Fibroblast of mammary gland (primary cell): ENCODE data around the gene PDE4B.
A peak's percentile ranks its signal among the peaks of the same experiment; 100 is the strongest.
"Not testable (repeated sequence)": the region's sequence is repeated elsewhere in the genome, so short reads cannot be mapped to it uniquely, and the experiment has no call there.

ENCODE experiments used
- DNase-seq: peaks from one replicate; pipeline ENCODE4 v3.0.0-alpha.2; 2010; ENCODE audit warnings: low read depth
- H3K4me3 ChIP-seq: 2 replicates; pipeline ENCODE4 v1.5.1; 2011; ENCODE audit warnings: low read depth, mild to moderate bottlenecking, low read length, moderate library complexity; ENCODE audit not compliant: control insufficient read depth
- CTCF ChIP-seq: conservative IDR thresholded peaks from 2 replicates; pipeline ENCODE4 v1.5.1; 2011; ENCODE audit warnings: low read depth, low read length, inconsistent platforms; ENCODE audit not compliant: control insufficient read depth, insufficient read depth

The PDE4B gene

GRCh38 chr1:66315671-66316070, 523.0 kb downstream of the PDE4B start:
- peak; percentile 9 for DNase-seq
- H3K4me3 ChIP-seq: no peak overlapping the region
- TF ChIP-seq CTCF: no peak

GRCh38 chr1:66316464-66317247, 524.0 kb downstream of the PDE4B start:
- DNase-seq: peak; percentile 51
- TF ChIP-seq CTCF: no peak
- no peak overlapping the region for H3K4me3 ChIP-seq

GRCh38 chr1:66317248-66317515, 524.5 kb downstream of the PDE4B start:
- no peak for TF ChIP-seq CTCF
- H3K4me3 ChIP-seq: no peak overlapping the region
- DNase-seq: no peak

GRCh38 chr1:66320231-66320630, 527.5 kb downstream of the PDE4B start:
- TF ChIP-seq CTCF: no peak
- no peak overlapping the region for H3K4me3 ChIP-seq
- no peak for DNase-seq

GRCh38 chr1:66322462-66322861, 529.8 kb downstream of the PDE4B start:
- not testable (repeated sequence) for H3K4me3 ChIP-seq, DNase-seq

GRCh38 chr1:66323958-66324625, 531.4 kb downstream of the PDE4B start:
- no peak for TF ChIP-seq CTCF
- DNase-seq: no peak
- H3K4me3 ChIP-seq: no peak overlapping the region

- no peak overlapping the region for H3K4me3 ChIP-seq
- no peak for DNase-seq
- TF ChIP-seq CTCF: no peak
These were observed 533.1 kb downstream of the PDE4B start for GRCh38 chr1:66325594-66326380.
